Calu3 (cell line): ENCODE data around the gene PTAFR. TPM values are rescaled to one million over a fixed set of nuclear protein-coding genes. Genes with fewer than 3 reads are reported as not detected.

Experiments
- BruUV-seq: library from RNA; stranded (reverse); fragments of 400-500 nt; replicated peaks from 2 replicates; lab custom pipeline; 2021; lab: Mats Ljungman, UMichigan
- CTCF ChIA-PET: fragments of 300-600 bp; sonication (Branson Sonifier 250); formaldehyde crosslinking; loops from one replicate; lab custom pipeline; 2022; ENCODE audit warnings: antibody characterized with exemption; lab: Charles Lee
- DNase-seq: peaks from one replicate; pipeline ENCODE4 v3.0.0; 2022
- H3K27ac Mint-ChIP-seq: one replicate; pipeline ENCODE4 v1.8.0; 2022; ENCODE audit warnings: mixed read lengths; ENCODE audit not compliant: unreplicated experiment
- H3K27me3 Mint-ChIP-seq: one replicate; pipeline ENCODE4 v1.8.0; 2022; ENCODE audit warnings: mixed read lengths; ENCODE audit not compliant: unreplicated experiment
- H3K36me3 Mint-ChIP-seq: one replicate; pipeline ENCODE4 v1.8.0; 2022; ENCODE audit warnings: mild to moderate bottlenecking, moderate library complexity, mixed read lengths; ENCODE audit not compliant: insufficient read depth, unreplicated experiment
- H3K4me1 Mint-ChIP-seq: one replicate; pipeline ENCODE4 v1.8.0; 2022; ENCODE audit warnings: mild to moderate bottlenecking, low read depth, mixed read lengths; ENCODE audit not compliant: unreplicated experiment
- H3K4me3 Mint-ChIP-seq: one replicate; pipeline ENCODE4 v1.8.0; 2022; ENCODE audit warnings: mild to moderate bottlenecking, low read depth, moderate library complexity, mixed read lengths; ENCODE audit not compliant: unreplicated experiment
- H3K9me3 Mint-ChIP-seq: one replicate; pipeline ENCODE4 v1.8.0; 2022; ENCODE audit warnings: low read depth, mixed read lengths; ENCODE audit not compliant: unreplicated experiment
- intact Hi-C: fragments of 100-400 bp; cut with micrococcal nuclease; formaldehyde crosslinking; loops from one replicate; pipeline ENCODE4 v1.10.0; 2022; ENCODE audit not compliant: unreplicated experiment
- total RNA-seq: library from RNA; stranded (reverse); gene quantifications from 2 replicates; pipeline ENCODE4 v1.2.3, GENCODE V29; 2022
- TF ChIP-seq, protein P1 (sequence below): fragments of 200-600 bp; IDR thresholded peaks from one replicate; pipeline ENCODE4 v1.8.0; 2022; ENCODE audit warnings: antibody characterized with exemption; ENCODE audit not compliant: unreplicated experiment

The PTAFR gene
- total RNA-seq, 1 experiment from 2014 or later = 2.5 TPM

DNA sequence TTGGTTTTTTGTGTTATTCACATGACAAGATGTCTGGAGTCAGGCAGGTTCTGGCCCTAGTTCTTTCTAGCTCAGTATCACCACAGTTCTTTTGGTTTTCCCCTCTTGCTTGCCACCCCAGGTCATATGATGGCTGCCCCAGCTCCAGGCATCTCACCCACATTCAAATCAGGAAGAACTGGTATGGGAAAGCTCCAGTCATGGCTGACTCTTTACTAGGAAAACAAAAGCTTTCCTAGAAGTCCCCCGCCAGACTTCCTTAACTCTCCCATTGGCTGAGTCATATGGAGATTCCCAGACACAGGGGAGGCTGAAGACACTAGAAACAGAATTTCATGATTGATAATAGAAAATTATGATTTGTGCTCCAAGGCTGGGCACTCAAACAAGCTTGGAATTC, 65.9 kb downstream of the PTAFR start:
- CTCF ChIA-PET = interaction anchor here (0.6 kb wide), 2 partner anchors 44 to 582 kb away, joined by 3 read pairs; no protein-coding TSS in a partner anchor
- intact Hi-C loops = no loop called here
- no TSS peak for BruUV-seq
- Mint-ChIP-seq H3K36me3 (no peaks in the 10 kb centered on the region), H3K4me1 (peaks cover 21% of the 10 kb centered on the region), H3K9me3 (no peaks in the 10 kb centered on the region), H3K4me3 (no peak overlapping the region), H3K27ac (peak overlapping the region; percentile 1), H3K27me3 (no peaks in the 10 kb centered on the region)
- no peak for DNase-seq
- TF ChIP-seq, protein P1, sequence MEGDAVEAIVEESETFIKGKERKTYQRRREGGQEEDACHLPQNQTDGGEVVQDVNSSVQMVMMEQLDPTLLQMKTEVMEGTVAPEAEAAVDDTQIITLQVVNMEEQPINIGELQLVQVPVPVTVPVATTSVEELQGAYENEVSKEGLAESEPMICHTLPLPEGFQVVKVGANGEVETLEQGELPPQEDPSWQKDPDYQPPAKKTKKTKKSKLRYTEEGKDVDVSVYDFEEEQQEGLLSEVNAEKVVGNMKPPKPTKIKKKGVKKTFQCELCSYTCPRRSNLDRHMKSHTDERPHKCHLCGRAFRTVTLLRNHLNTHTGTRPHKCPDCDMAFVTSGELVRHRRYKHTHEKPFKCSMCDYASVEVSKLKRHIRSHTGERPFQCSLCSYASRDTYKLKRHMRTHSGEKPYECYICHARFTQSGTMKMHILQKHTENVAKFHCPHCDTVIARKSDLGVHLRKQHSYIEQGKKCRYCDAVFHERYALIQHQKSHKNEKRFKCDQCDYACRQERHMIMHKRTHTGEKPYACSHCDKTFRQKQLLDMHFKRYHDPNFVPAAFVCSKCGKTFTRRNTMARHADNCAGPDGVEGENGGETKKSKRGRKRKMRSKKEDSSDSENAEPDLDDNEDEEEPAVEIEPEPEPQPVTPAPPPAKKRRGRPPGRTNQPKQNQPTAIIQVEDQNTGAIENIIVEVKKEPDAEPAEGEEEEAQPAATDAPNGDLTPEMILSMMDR = no peak

DNA sequence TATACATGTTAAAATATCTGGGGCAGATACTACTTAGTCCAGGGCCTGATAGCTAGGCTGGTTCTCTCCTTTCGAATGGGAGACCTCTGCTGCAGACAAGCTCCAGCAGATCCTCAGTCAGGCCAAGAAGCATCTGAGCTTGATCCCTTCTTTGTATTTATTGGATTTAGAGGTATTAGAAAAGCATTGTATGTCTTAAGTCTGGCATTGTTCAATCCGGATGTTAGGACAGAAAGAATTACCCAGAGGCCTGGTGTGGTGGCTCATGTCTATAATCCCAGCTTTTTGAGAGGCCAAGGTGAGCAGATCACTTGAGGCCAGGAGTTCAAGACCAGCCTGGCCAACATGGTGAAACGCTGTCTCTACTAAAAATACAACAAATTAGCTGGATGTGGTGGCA, 66.9 kb downstream of the PTAFR start:
- no peak for DNase-seq
- Mint-ChIP-seq H3K36me3 (peaks cover 4% of the 10 kb centered on the region), H3K9me3 (no peaks in the 10 kb centered on the region), H3K27me3 (no peaks in the 10 kb centered on the region), H3K4me3 (no peak overlapping the region), H3K27ac (no peak overlapping the region), H3K4me1 (peaks cover 31% of the 10 kb centered on the region)
- intact Hi-C loops = no loop called here
- BruUV-seq = no TSS peak
- CTCF ChIA-PET = no interaction called here
- TF ChIP-seq, protein P1 = no peak

DNA sequence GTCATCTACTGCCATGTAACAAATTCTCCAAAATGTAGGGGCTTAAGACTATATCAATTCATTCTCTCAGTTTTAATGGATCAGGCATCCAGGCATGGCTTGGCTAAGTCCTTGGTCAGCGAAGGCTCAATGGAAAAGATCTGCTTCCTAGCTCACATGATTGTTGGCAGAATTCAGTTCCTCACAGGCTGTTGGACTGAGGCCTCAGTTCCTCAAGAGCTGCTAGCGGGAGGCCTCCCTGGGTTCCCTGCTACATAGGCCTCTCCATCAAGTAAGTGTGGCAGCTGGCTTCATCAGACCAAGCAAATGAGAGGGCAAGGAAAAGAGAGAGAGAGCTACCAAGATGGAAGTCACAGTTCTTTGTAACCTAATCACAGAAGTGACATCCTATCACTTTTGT, 68.5 kb downstream of the PTAFR start:
- peaks cover 36% of the 10 kb centered on the region for H3K4me1 Mint-ChIP-seq
- peaks cover 4% of the 10 kb centered on the region for H3K36me3 Mint-ChIP-seq
- no peak for DNase-seq
- H3K9me3 Mint-ChIP-seq = no peaks in the 10 kb centered on the region
- TF ChIP-seq, protein P1 = no peak
- CTCF ChIA-PET = interaction anchor here (0.6 kb wide), 1 partner anchor 110 kb away, joined by 3 read pairs; no protein-coding TSS in a partner anchor
- BruUV-seq = no TSS peak
- no peak overlapping the region for H3K4me3 Mint-ChIP-seq
- no peak overlapping the region for H3K27ac Mint-ChIP-seq
- H3K27me3 Mint-ChIP-seq = no peaks in the 10 kb centered on the region
- intact Hi-C loops = no loop called here

DNA sequence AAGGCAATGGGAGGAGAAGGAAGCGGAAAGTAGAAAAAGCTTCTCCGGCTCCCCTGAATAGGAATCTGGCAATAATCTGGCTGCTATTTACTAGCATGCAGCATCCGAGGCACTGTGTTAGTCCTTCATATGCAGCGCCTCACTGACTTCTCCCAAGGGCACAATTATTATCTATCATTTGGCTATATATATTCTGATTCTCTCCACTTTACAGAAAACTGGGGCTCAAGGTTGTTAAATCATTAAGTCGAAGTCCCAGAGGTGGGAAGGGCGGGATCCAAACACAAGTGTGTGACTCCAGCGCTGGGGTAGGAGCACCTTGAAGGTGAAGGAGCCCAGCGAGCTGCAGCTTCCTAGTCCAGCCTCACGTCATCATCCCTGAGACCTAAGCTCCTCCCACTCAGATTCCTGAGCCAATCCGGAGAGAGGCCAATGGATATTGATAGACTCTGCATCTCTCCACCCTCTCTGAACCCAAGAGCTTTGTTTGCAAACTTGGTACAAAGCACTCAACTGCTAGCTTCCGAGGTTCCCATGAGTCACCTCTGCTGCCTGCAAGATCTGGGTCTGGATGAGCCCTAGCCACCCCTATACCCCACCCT, 71.5 kb downstream of the PTAFR start:
- peak; percentile 70 for DNase-seq
- peak overlapping the region; percentile 65 for H3K27ac Mint-ChIP-seq
- intact Hi-C loops = no loop called here
- peaks cover 15% of the 10 kb centered on the region for H3K4me1 Mint-ChIP-seq
- H3K4me3 Mint-ChIP-seq = peak overlapping the region; percentile 63
- no peaks in the 10 kb centered on the region for H3K9me3 Mint-ChIP-seq
- BruUV-seq = no TSS peak
- CTCF ChIA-PET = interaction anchor here (0.6 to 1.6 kb wide), 7 partner anchors 9 to 247 kb away, joined by 3 to 8 read pairs (median 3); partner anchors contain the start of gene EYA3
- TF ChIP-seq, protein P1 = no peak
- H3K27me3 Mint-ChIP-seq = no peaks in the 10 kb centered on the region
- H3K36me3 Mint-ChIP-seq = peaks cover 4% of the 10 kb centered on the region
